ENCODE results near the gene SSR2. TPM values are rescaled to one million over a fixed set of nuclear protein-coding genes. Genes with fewer than 3 reads are reported as not detected.

Gene SSR2
- 100 to 1,000 TPM in 2 of 4 donors, 10 to 100 TPM in 2; 51.2 to 275 (median 168) TPM for total RNA-seq

GRCh38 chr1:156020293-156021092 is at the start of gene SSR2:
TSS of gene SSR2 (minus strand) at chr1:156020951. CDS start at chr1:156020167, 784 bp downstream.
- intact Hi-C loops (cut with DNase I; ENCODE audit: low total_unique reads) (no loop called here), in situ Hi-C loops (cut with MboI; ENCODE audit: low pct_ligation_motif_present in 1 of 4, low pct_unique_long_range_greater_than_20kb in 1 of 4, low sequenced_read_pairs in 3 of 4) (no loop called here)
- peak within 1 kb of the TSS; percentile 87 to 94 (median 92) for H3K27ac ChIP-seq
- TF ChIP-seq CTCF (IDR thresholded peaks at IDR 0.05), result no peak
- no peak for TF ChIP-seq EP300 (IDR thresholded peaks at IDR 0.05; ENCODE audit: low read depth)
- TF ChIP-seq POLR2A (IDR thresholded peaks at IDR 0.05), result peak; percentile 45
- TF ChIP-seq POLR2AphosphoS5 (IDR thresholded peaks at IDR 0.05), result peak; percentile 79 to 88 (median 88)
- peak; percentile 92 for DNase-seq
- H3K9me3 ChIP-seq, result no peaks in the 10 kb centered on the region
- WGBS, 2 donors (ENCODE audit: low coverage in 1 of 2), result 0 to 1% methylated on average over 3 to 43 of the region's 45 CpGs
- peak within 1 kb of the TSS; percentile 72 to 97 (median 82) for H3K4me3 ChIP-seq
- H3K27me3 ChIP-seq, result no peaks in the 10 kb centered on the region
- H3K36me3 ChIP-seq, result peaks cover 0 to 24% (median 2%) of the 10 kb centered on the region in 4 donors
- H3K4me1 ChIP-seq, result peaks cover 6 to 15% (median 13%) of the 10 kb centered on the region in 4 donors

- TF ChIP-seq CTCF (IDR thresholded peaks at IDR 0.05) (no peak), POLR2AphosphoS5 (IDR thresholded peaks at IDR 0.05) (no peak), POLR2A (IDR thresholded peaks at IDR 0.05) (no peak), EP300 (IDR thresholded peaks at IDR 0.05; ENCODE audit: low read depth) (no peak)
- Histone ChIP-seq H3K36me3 (peaks cover 0 to 8% (median 0%) of the 10 kb centered on the region in 4 donors), H3K9me3 (no peaks in the 10 kb centered on the region), H3K4me1 (peaks cover 0 to under 1% (median 0%) of the 10 kb centered on the region in 4 donors), H3K27ac (no peak overlapping the region), H3K27me3 (no peaks in the 10 kb centered on the region), H3K4me3 (no peak overlapping the region)
- in situ Hi-C loops (cut with MboI; ENCODE audit: low pct_ligation_motif_present in 1 of 4, low pct_unique_long_range_greater_than_20kb in 1 of 4, low sequenced_read_pairs in 3 of 4) (no loop called here), intact Hi-C loops (cut with DNase I; ENCODE audit: low total_unique reads) (no loop called here)
- 73% methylated on average over 4 of the region's 4 CpGs; no CpG with 5 or more reads in 1 of the 2 donors for WGBS, 2 donors (ENCODE audit: low coverage in 1 of 2)
- no peak for DNase-seq
Measured at GRCh38 chr1:156070548-156070947, 49.8 kb upstream of the SSR2 start.

- no peaks in the 10 kb centered on the region for H3K4me1 ChIP-seq
- no peaks in the 10 kb centered on the region for H3K9me3 ChIP-seq
- H3K36me3 ChIP-seq, result peaks cover 0 to 8% (median 0%) of the 10 kb centered on the region in 4 donors
- H3K27me3 ChIP-seq, result no peaks in the 10 kb centered on the region
- in situ Hi-C loops (cut with MboI; ENCODE audit: low pct_ligation_motif_present in 1 of 4, low pct_unique_long_range_greater_than_20kb in 1 of 4, low sequenced_read_pairs in 3 of 4) (no loop called here), intact Hi-C loops (cut with DNase I; ENCODE audit: low total_unique reads) (no loop called here)
- no peak for TF ChIP-seq POLR2AphosphoS5 (IDR thresholded peaks at IDR 0.05)
- H3K27ac ChIP-seq, result no peak overlapping the region
- no peak for DNase-seq
- WGBS, 2 donors (ENCODE audit: low coverage in 1 of 2), result 79% methylated on average over 3 of the region's 3 CpGs; no CpG with 5 or more reads in 1 of the 2 donors
- H3K4me3 ChIP-seq, result no peak overlapping the region
Measured at GRCh38 chr1:156069490-156070455, 49.0 kb upstream of the SSR2 start.

- WGBS, 2 donors (ENCODE audit: low coverage in 1 of 2), result 70 to 85% methylated on average over 2 of the region's 2 CpGs
- in situ Hi-C loops (cut with MboI; ENCODE audit: low pct_ligation_motif_present in 1 of 4, low pct_unique_long_range_greater_than_20kb in 1 of 4, low sequenced_read_pairs in 3 of 4), result no loop called here
Measured at GRCh38 chr1:156067262-156067661, 46.5 kb upstream of the SSR2 start.

More at GRCh38 chr1:156067262-156067661, 46.5 kb upstream of the SSR2 start:
- Histone ChIP-seq H3K36me3 (peaks cover 0 to 8% (median 0%) of the 10 kb centered on the region in 4 donors), H3K4me1 (peaks cover 0 to 11% (median 0%) of the 10 kb centered on the region in 4 donors), H3K4me3 (no peak overlapping the region), H3K9me3 (no peaks in the 10 kb centered on the region), H3K27ac (no peak overlapping the region), H3K27me3 (no peaks in the 10 kb centered on the region)
- no peak for DNase-seq
- TF ChIP-seq POLR2AphosphoS5 (IDR thresholded peaks at IDR 0.05) (no peak), EP300 (IDR thresholded peaks at IDR 0.05; ENCODE audit: low read depth) (no peak), CTCF (IDR thresholded peaks at IDR 0.05) (no peak), POLR2A (IDR thresholded peaks at IDR 0.05) (no peak)
- intact Hi-C loops (cut with DNase I; ENCODE audit: low total_unique reads), result no loop called here

Data from transverse colon (tissue), 4 donors.